ENCODE results near the gene VTI1B.

DNA sequence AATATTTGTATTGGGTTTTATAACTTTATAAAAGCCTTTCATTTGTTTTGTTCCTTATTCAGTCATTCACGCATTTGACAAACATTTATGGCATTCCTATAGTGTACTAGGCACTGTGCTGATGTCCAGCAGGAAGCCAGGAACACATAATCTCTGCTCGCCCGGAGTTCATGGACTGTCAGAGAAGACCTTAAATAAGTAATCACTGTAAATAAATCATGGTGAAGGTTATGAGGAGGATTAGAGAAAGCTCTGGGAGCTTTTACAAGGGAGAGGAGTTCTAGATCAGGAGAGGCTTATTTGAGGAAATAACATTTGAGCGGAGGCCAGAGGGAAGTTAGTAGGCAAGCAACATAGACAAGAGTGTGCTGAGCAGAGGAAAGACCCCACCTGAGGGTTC is 22.6 kb upstream of the VTI1B start:
- TF ChIP-seq EZH2 (IDR thresholded peaks at IDR 0.05; ENCODE audit: borderline replicate concordance, control insufficient read depth, low read depth, low read length) (no peak), HDGF (IDR thresholded peaks at IDR 0.05) (no peak), SREBF2 (IDR thresholded peaks at IDR 0.05; ENCODE audit: low read length) (no peak)
- TF ChIP-seq, protein P1, sequence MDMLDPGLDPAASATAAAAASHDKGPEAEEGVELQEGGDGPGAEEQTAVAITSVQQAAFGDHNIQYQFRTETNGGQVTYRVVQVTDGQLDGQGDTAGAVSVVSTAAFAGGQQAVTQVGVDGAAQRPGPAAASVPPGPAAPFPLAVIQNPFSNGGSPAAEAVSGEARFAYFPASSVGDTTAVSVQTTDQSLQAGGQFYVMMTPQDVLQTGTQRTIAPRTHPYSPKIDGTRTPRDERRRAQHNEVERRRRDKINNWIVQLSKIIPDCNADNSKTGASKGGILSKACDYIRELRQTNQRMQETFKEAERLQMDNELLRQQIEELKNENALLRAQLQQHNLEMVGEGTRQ (IDR thresholded peaks at IDR 0.05; ENCODE audit: borderline replicate concordance, low read depth, low read length) = no peak
- TF ChIP-seq, protein P2, sequence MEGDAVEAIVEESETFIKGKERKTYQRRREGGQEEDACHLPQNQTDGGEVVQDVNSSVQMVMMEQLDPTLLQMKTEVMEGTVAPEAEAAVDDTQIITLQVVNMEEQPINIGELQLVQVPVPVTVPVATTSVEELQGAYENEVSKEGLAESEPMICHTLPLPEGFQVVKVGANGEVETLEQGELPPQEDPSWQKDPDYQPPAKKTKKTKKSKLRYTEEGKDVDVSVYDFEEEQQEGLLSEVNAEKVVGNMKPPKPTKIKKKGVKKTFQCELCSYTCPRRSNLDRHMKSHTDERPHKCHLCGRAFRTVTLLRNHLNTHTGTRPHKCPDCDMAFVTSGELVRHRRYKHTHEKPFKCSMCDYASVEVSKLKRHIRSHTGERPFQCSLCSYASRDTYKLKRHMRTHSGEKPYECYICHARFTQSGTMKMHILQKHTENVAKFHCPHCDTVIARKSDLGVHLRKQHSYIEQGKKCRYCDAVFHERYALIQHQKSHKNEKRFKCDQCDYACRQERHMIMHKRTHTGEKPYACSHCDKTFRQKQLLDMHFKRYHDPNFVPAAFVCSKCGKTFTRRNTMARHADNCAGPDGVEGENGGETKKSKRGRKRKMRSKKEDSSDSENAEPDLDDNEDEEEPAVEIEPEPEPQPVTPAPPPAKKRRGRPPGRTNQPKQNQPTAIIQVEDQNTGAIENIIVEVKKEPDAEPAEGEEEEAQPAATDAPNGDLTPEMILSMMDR (IDR thresholded peaks at IDR 0.05 in 2 of 3, conservative IDR thresholded peaks at IDR 0.05 in 1 of 3; ENCODE audit: control insufficient read depth in 2 of 3, extremely low read depth in 1 of 3, insufficient read depth in 1 of 3, low read depth in 3 of 3, low read length in 3 of 3) = no peak

Measured in GM12878 (cell line).